Retinal pigment epithelial cell (primary cell): ENCODE data around the gene ATG13.
A peak's percentile ranks its signal among the peaks of the same experiment; 100 is the strongest.

Source experiments
- DNase-seq: peaks from one replicate; pipeline ENCODE4 v3.0.0-alpha.2; 2010; ENCODE audit warnings: low read depth
- H3K4me3 ChIP-seq: 2 replicates; pipeline ENCODE4 v1.5.1; 2011; ENCODE audit warnings: mild to moderate bottlenecking, low read length, control low read depth, moderate library complexity
- TF ChIP-seq, protein P1 (sequence below): conservative IDR thresholded peaks from 2 replicates; pipeline ENCODE4 v1.5.1; 2011; ENCODE audit warnings: low read depth, low read length, control low read depth, inconsistent platforms

ATG13 gene

DNA sequence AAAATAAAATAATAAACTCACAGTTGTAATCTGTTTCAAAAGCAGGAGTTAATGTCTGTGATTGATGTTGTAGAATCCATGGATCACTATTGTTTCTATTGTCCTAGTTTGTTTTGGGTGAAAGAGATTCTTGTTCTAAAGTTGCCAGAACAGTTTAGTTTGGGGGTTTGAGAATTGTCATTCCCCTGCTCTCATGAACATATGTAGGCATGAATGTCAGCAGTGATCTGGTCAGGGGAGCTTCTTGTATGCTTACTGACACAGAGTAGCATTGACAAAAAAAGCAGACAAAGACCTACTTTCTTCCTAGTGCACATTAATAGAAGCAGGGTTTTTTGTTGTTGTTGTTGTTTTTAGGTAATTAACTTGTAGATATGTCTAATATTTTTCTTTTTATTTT, 44.5 kb downstream of the ATG13 start:
- no peak for DNase-seq
- H3K4me3 ChIP-seq: no peak overlapping the region
- TF ChIP-seq, protein P1, sequence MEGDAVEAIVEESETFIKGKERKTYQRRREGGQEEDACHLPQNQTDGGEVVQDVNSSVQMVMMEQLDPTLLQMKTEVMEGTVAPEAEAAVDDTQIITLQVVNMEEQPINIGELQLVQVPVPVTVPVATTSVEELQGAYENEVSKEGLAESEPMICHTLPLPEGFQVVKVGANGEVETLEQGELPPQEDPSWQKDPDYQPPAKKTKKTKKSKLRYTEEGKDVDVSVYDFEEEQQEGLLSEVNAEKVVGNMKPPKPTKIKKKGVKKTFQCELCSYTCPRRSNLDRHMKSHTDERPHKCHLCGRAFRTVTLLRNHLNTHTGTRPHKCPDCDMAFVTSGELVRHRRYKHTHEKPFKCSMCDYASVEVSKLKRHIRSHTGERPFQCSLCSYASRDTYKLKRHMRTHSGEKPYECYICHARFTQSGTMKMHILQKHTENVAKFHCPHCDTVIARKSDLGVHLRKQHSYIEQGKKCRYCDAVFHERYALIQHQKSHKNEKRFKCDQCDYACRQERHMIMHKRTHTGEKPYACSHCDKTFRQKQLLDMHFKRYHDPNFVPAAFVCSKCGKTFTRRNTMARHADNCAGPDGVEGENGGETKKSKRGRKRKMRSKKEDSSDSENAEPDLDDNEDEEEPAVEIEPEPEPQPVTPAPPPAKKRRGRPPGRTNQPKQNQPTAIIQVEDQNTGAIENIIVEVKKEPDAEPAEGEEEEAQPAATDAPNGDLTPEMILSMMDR: no peak

DNA sequence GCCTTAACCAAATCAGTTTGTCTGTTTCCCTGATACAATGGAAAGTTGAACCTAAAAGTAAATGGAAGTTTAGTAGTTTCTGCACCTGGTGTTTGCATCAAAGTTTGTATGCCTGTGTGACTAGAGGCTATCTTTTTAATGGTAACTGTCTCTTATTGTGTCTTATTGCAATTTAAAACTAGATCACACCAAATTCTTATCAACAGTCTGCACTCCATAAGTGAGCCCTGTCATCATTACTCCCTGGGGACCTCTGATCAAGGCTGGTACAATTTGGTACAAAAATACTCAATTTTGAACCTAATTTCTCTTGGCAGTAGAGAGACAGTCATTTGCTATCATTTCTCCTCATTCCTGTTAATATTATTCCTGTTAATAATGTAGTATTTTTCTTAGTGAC, 45.0 kb downstream of the ATG13 start:
- no peak overlapping the region for H3K4me3 ChIP-seq
- DNase-seq: no peak
- TF ChIP-seq, protein P1: no peak

DNA sequence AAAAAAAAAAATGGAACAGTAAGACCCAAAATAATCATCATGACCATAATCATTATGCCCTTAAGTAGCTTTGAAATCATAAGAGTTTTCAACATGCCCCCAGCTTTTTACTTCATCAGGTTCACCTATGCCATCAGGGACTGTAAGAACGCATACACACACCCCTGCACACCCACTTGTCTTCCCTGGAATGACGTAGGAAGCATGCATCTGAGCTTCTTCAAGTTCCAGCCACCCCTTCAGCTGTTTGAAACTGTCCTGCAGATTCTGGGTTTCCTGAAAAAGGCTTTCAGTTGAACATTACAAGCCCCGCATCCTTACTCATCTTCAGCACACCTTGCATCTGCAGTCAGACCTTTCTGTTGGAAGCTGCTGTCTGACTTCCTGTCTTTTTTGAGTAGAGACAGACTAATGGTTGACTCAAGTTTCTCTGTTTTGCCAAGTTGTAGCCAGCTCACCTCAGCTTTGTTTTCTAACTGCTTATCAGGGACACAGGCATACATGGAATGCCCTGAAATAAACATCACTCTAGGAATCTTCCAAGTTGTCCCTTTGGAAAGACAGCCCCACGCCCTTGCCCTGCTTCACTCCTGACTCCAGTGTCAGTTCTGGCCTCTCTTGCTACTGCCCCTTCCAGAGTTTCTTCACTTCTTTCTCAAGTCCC, 46.1 kb downstream of the ATG13 start:
- DNase-seq: no peak
- TF ChIP-seq, protein P1: no peak

GRCh38 chr11:46664612-46665011, 47.3 kb downstream of the ATG13 start:
- no peak overlapping the region for H3K4me3 ChIP-seq
- DNase-seq: no peak
- TF ChIP-seq, protein P1: no peak

More for the DNA sequence above, 46.1 kb downstream of the ATG13 start:
- no peak overlapping the region for H3K4me3 ChIP-seq

DNA sequence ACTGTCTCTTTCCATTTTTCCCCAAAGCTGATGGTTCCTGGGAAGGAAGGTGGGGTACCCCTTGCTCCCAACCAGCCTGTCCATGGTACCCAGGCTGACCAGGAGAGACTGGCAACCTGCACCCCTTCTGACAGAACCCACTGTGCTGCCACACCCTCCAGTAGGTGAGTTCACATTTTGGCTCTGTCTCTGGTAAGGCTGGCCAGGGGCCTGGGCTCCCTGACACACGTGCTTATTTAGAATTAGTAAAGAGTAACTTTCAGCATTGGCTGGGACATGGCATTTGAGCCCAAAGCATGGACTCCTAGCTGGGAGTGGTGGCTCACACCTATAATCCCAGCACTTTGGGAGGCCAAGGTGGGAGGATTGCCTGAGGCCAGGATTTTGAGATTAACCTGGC, 48.0 kb downstream of the ATG13 start:
- TF ChIP-seq, protein P1: no peak
- H3K4me3 ChIP-seq: no peak overlapping the region
- DNase-seq: no peak

- H3K4me3 ChIP-seq: no peak overlapping the region
- TF ChIP-seq, protein P1: no peak
- DNase-seq: no peak
These were observed 49.2 kb downstream of the ATG13 start for GRCh38 chr11:46666516-46666915.

- DNase-seq: peak; percentile 5
- no peak overlapping the region for H3K4me3 ChIP-seq
- TF ChIP-seq, protein P1: no peak
These were observed 49.7 kb downstream of the ATG13 start for GRCh38 chr11:46667043-46667481.
